Measurements from ENCODE around the gene USP43. TPM values are rescaled to one million over a fixed set of nuclear protein-coding genes. Genes with fewer than 3 reads are reported as not detected.

USP43 gene
- total RNA-seq, 1 donor from 2014 or later, result 7.0 TPM

- no peak for FAIRE-seq
- Histone ChIP-seq H3K9me3 (ENCODE audit: insufficient read depth, low read depth, low read length) (no peaks in the 10 kb centered on the region), H4K20me1 (ENCODE audit: insufficient read depth, low read length) (no peaks in the 10 kb centered on the region), H2AFZ (ENCODE audit: low read depth, low read length) (no peak overlapping the region), H3K27ac (ENCODE audit: low read depth, low read length) (no peak overlapping the region), H3K36me3 (ENCODE audit: insufficient read depth, low read length) (no peaks in the 10 kb centered on the region), H3K9ac (ENCODE audit: low read length) (no peak overlapping the region), H3K4me1 (ENCODE audit: insufficient read depth, low read length) (no peaks in the 10 kb centered on the region), H3K79me2 (ENCODE audit: insufficient read depth, low read length) (no peaks in the 10 kb centered on the region), H3K27me3 (ENCODE audit: insufficient read depth, low read length) (no peaks in the 10 kb centered on the region), H3K4me3 (ENCODE audit: insufficient read depth, low read depth, low read length) (no peak overlapping the region), H3K4me2 (ENCODE audit: low read length) (no peak overlapping the region)
- TF ChIP-seq CTCF (IDR thresholded peaks at IDR 0.05; ENCODE audit: insufficient read depth, low read depth, low read length) (no peak), EZH2 (IDR thresholded peaks at IDR 0.05; ENCODE audit: insufficient read depth, low read length) (no peak)
- peaks cover 24% of the 10 kb centered on the region for H3K36me3 Mint-ChIP-seq (ENCODE audit: low read depth, unreplicated experiment)
- peaks cover 9% of the 10 kb centered on the region for H3K4me1 Mint-ChIP-seq (ENCODE audit: low read depth, unreplicated experiment)
- H3K4me3 Mint-ChIP-seq (ENCODE audit: unreplicated experiment), result no peak overlapping the region
- no peak overlapping the region for H3K27ac Mint-ChIP-seq (ENCODE audit: unreplicated experiment)
- DNase-seq (ENCODE audit: low read depth), result no peak
- H3K27me3 Mint-ChIP-seq (ENCODE audit: low read depth, unreplicated experiment), result no peaks in the 10 kb centered on the region
- H3K9me3 Mint-ChIP-seq (ENCODE audit: unreplicated experiment), result no peaks in the 10 kb centered on the region
Measured at GRCh38 chr17:9702914-9703780, 57.8 kb downstream of the USP43 start.

- Histone ChIP-seq H4K20me1 (ENCODE audit: insufficient read depth, low read length) (no peaks in the 10 kb centered on the region), H3K79me2 (ENCODE audit: insufficient read depth, low read length) (no peaks in the 10 kb centered on the region), H3K36me3 (ENCODE audit: insufficient read depth, low read length) (no peaks in the 10 kb centered on the region), H3K4me1 (ENCODE audit: insufficient read depth, low read length) (no peaks in the 10 kb centered on the region), H3K9ac (ENCODE audit: low read length) (no peak overlapping the region), H3K4me3 (ENCODE audit: insufficient read depth, low read depth, low read length) (no peak overlapping the region), H3K9me3 (ENCODE audit: insufficient read depth, low read depth, low read length) (no peaks in the 10 kb centered on the region), H2AFZ (ENCODE audit: low read depth, low read length) (no peak overlapping the region), H3K4me2 (ENCODE audit: low read length) (no peak overlapping the region), H3K27me3 (ENCODE audit: insufficient read depth, low read length) (no peaks in the 10 kb centered on the region), H3K27ac (ENCODE audit: low read depth, low read length) (no peak overlapping the region)
- no peak overlapping the region for H3K4me3 Mint-ChIP-seq (ENCODE audit: unreplicated experiment)
- no peaks in the 10 kb centered on the region for H3K9me3 Mint-ChIP-seq (ENCODE audit: unreplicated experiment)
- H3K27me3 Mint-ChIP-seq (ENCODE audit: low read depth, unreplicated experiment), result no peaks in the 10 kb centered on the region
- DNase-seq (ENCODE audit: low read depth) (no peak), FAIRE-seq (no peak)
- peaks cover 24% of the 10 kb centered on the region for H3K36me3 Mint-ChIP-seq (ENCODE audit: low read depth, unreplicated experiment)
- no peak for TF ChIP-seq EZH2 (IDR thresholded peaks at IDR 0.05; ENCODE audit: insufficient read depth, low read length)
- TF ChIP-seq CTCF (IDR thresholded peaks at IDR 0.05; ENCODE audit: insufficient read depth, low read depth, low read length), result no peak
- H3K4me1 Mint-ChIP-seq (ENCODE audit: low read depth, unreplicated experiment), result peaks cover 9% of the 10 kb centered on the region
- H3K27ac Mint-ChIP-seq (ENCODE audit: unreplicated experiment), result no peak overlapping the region
Measured at GRCh38 chr17:9703781-9704082, 58.4 kb downstream of the USP43 start.

GRCh38 chr17:9705745-9706144, 60.4 kb downstream of the USP43 start:
- Histone ChIP-seq H3K9me3 (ENCODE audit: insufficient read depth, low read depth, low read length) (no peaks in the 10 kb centered on the region), H3K9ac (ENCODE audit: low read length) (no peak overlapping the region), H3K4me3 (ENCODE audit: insufficient read depth, low read depth, low read length) (no peak overlapping the region), H3K36me3 (ENCODE audit: insufficient read depth, low read length) (no peaks in the 10 kb centered on the region), H3K27me3 (ENCODE audit: insufficient read depth, low read length) (no peaks in the 10 kb centered on the region), H3K4me1 (ENCODE audit: insufficient read depth, low read length) (no peaks in the 10 kb centered on the region), H2AFZ (ENCODE audit: low read depth, low read length) (no peak overlapping the region), H3K27ac (ENCODE audit: low read depth, low read length) (no peak overlapping the region), H4K20me1 (ENCODE audit: insufficient read depth, low read length) (no peaks in the 10 kb centered on the region), H3K4me2 (ENCODE audit: low read length) (no peak overlapping the region), H3K79me2 (ENCODE audit: insufficient read depth, low read length) (no peaks in the 10 kb centered on the region)
- H3K4me1 Mint-ChIP-seq (ENCODE audit: low read depth, unreplicated experiment), result peaks cover 6% of the 10 kb centered on the region
- H3K4me3 Mint-ChIP-seq (ENCODE audit: unreplicated experiment), result no peak overlapping the region
- FAIRE-seq (no peak), DNase-seq (ENCODE audit: low read depth) (no peak)
- no peak overlapping the region for H3K27ac Mint-ChIP-seq (ENCODE audit: unreplicated experiment)
- no peaks in the 10 kb centered on the region for H3K9me3 Mint-ChIP-seq (ENCODE audit: unreplicated experiment)
- no peak for TF ChIP-seq EZH2 (IDR thresholded peaks at IDR 0.05; ENCODE audit: insufficient read depth, low read length)
- TF ChIP-seq CTCF (IDR thresholded peaks at IDR 0.05; ENCODE audit: insufficient read depth, low read depth, low read length), result no peak
- H3K36me3 Mint-ChIP-seq (ENCODE audit: low read depth, unreplicated experiment), result peaks cover 15% of the 10 kb centered on the region
- no peaks in the 10 kb centered on the region for H3K27me3 Mint-ChIP-seq (ENCODE audit: low read depth, unreplicated experiment)

Measured in astrocyte (in vitro differentiated cells and primary cell).